Stimulated activated CD4-positive, alpha-beta T cell treated with anti-CD3 and anti-CD28 coated beads, Interleukin-12 subunit alpha, Interleukin-12 subunit beta, amount 100 ng/mL, for 4 hours (primary cell): ENCODE data around the gene HARBI1.

Source experiments
- DNase-seq: peaks from one replicate; pipeline ENCODE4 v3.0.0-alpha.2; 2020

HARBI1 gene

DNA sequence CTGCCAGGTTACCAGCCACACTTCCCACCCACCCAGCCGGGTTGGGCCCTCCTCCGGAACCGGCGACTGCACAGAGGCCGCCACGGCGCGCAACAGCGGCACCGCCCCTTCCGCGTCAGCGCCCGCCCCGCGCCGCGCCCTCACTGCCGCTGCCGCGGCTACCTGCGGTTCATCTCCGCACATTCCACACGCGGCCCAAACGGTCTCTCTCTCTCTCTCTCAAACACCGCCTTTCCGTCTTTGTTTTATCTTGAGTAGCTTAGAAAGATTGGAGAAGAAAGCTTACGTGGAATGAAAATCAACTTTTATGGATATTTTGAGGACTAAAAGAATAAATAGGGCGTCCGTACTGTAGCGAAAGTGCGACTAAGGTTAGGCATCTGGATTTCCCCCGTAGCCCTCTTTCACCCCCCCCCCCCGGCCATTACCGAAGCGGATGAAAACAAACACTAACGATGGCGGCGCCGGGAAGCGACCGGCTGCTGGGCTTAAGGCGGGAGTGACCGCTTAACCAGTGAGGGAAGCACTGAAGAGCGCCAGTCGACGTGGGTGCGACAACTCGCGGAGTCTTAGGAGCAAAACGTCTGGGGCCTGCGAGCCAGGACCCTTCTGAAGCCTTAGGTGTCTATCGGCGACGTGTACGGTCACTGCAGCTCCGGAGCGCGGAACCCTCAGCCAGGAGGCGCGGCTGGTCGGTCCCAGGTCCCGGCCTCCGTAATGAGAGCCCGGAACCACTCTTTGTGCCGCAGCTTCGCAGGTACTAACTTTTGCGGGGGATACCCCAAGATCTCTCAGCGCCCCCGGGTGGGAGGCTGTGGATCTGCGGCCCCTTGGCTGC, at the start of gene HARBI1, which contains the start of gene ATG13:
HARBI1 (minus strand) TSS at position 94 of the 838 bp plus-strand sequence. CDS start 990 bp downstream, outside the sequence.
ATG13 (plus strand) TSS at position 420 of the 838 bp plus-strand sequence. CDS start 26,739 bp downstream, outside the sequence.
- DNase-seq, result peak; percentile 92

DNA sequence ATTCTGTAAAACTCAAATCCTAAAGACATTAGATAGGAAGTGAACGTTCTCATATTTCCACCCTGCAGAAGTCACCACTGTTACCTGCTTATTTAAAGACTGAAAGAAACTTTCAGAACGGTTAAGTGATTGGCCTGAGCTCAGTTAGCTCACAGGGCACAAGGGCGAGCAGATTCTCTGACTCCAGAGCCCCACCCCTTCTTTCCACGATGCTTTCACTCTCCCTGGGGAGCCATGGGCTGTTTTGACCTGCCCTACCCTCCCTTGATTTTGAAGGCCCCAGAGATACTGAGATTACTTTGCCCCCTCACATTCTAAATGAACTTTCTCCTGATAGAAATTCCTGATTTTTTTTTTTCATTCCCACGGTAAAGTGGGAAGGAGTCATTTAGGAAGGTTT, 49.5 kb upstream of the HARBI1 start:
- DNase-seq, result no peak

- DNase-seq, result no peak
Observed at GRCh38 chr11:46665356-46665755, 48.3 kb upstream of the HARBI1 start.

- no peak for DNase-seq
Observed at GRCh38 chr11:46664612-46665011, 47.6 kb upstream of the HARBI1 start.

GRCh38 chr11:46663277-46663940, 46.4 kb upstream of the HARBI1 start:
- no peak for DNase-seq

DNA sequence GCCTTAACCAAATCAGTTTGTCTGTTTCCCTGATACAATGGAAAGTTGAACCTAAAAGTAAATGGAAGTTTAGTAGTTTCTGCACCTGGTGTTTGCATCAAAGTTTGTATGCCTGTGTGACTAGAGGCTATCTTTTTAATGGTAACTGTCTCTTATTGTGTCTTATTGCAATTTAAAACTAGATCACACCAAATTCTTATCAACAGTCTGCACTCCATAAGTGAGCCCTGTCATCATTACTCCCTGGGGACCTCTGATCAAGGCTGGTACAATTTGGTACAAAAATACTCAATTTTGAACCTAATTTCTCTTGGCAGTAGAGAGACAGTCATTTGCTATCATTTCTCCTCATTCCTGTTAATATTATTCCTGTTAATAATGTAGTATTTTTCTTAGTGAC, 45.3 kb upstream of the HARBI1 start:
- no peak for DNase-seq

- DNase-seq, result no peak
Observed at GRCh38 chr11:46661836-46662235, 44.8 kb upstream of the HARBI1 start.

DNA sequence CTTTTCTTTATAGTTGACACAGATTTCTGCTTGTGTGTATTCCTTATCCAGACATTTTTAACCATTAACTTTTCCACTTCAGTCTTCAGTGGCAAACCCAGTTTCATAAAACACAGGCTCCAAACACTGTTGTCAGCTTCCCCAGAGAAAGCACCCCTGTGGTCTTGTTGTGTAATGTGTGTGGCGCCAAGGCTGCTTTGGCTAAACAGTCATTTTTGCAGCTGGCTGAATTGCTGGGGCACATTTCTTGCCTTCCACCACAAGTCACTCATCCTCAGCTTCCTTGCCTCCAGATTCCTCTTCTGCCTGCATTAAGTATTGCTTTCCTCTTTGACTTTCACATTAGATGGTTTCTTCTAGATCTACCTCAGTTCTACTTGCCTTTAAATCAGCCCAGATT, 42.9 kb upstream of the HARBI1 start:
- no peak for DNase-seq

DNA sequence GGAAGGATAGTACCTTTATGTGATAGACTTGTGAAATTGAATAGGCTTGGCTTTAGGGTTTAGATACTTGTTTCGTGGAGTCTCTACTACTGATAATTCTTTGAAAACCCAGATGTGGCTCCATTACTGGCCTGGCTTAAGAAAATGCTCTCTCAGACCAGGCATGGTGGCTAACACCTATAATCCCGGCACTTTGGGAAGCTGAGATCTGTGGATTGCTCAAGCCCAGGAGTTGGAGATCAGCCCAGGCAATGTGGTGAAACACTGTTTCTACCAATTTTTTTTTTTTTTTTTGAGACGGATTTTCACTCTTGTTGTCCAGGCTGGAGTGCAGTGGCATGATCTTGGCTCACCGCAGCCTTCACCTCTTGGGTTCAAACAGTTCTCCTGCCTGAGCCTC, 41.2 kb upstream of the HARBI1 start:
- DNase-seq, result no peak

DNA sequence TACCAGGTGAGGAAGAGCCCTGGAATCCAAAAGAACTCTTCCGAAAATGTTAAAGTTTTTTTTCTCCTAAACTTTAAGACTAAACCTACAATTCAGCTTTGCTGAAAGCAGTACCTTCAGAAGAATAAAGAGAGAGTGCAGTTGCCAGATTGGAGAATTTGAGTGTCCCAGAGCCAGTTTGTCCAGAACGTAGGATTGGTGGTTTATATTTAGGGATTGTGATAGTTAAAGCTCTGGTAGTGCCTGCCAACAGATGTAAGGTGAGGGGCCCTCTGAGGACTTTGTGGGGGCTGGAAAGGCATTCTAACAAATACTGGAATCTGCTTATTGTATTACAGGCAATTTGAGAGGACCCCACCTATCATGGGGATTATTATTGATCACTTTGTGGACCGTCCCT, 40.2 kb upstream of the HARBI1 start:
- no peak for DNase-seq

GRCh38 chr11:46655631-46656030, 38.6 kb upstream of the HARBI1 start:
- DNase-seq, result no peak

DNA sequence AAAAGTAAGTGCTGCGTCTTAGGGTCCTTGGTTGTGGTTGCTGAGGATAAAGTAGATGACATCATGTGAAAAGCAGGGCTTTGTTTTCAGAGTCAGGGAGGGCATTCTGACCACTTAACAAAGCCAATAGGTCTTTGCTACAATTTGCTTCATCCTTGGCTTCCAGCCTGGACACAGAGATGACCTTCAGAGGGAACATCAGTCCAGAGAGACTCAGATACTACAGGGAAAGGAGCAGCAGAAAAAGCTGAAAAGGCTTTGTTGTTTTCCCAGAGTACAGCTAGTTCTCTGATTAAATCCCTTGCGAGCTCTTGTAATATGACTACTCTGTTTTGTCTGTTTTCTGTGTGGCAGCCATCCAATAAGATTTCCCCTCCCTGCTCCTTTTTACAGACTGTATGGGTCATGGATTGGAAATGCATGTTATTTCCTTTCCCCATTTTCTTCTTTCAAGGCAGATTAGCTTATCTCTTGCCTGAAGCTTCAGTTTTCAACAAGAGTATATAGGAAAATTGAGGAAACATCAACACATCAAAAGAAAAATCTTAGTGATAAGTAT, 32.2 kb upstream of the HARBI1 start:
- no peak for DNase-seq

DNA sequence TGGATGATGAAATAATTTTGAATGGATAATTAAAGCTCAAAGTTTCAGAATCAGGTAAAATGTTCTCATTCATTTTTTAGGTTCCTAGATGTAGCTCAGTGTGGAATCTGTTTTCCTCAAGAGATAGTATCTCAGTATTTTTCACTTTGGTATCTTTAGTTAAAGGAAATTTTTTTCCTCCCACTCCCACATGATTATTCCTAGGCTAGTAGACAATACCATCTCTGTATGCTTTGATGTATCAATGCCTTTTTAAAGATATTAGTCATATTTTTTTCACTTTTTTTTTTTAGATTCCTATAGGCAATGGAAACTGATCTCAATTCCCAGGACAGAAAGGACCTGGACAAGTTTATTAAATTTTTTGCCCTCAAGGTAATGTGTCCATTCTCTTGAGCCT, 27.0 kb upstream of the HARBI1 start:
- no peak for DNase-seq

GRCh38 chr11:46643531-46643930, 26.5 kb upstream of the HARBI1 start:
- DNase-seq, result no peak

GRCh38 chr11:46642627-46643335, 25.8 kb upstream of the HARBI1 start:
- DNase-seq, result no peak

- no peak for DNase-seq
Observed at GRCh38 chr11:46641639-46642038, 24.6 kb upstream of the HARBI1 start.

DNA sequence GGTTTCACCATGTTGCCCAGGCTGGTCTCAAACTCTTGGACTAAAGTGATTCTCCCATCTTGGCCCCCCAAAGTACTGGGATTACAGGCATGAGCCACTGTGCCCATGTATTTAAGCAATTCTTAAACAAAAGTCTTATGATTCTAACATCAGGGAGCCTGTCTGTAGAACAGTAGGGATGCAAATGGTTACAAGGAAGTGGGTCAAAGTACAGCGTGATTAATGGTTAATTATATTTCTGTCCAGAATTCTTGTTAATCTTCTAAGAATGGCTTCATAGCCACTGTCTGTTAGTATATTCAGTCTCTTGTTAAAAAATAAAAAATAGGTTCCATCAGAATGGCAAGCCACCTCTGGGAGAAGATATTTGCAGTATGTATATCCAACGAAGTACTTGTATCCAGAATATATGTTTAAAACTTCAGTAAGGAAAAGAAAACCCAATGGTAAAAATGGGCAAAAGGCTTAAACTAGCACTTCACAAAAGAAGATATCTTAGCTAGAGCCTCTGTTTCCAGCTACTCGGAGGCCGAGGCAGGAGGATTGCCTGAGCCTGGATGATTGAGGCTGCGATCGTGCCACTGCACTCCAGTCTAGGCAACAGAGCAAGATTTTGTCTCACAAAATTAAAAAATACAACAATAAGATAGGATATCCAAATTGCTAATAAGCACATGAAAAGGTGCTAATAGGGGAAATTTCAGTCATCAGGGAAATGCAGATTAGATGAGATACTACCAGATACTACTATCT, 23.2 kb upstream of the HARBI1 start:
- DNase-seq, result no peak

DNA sequence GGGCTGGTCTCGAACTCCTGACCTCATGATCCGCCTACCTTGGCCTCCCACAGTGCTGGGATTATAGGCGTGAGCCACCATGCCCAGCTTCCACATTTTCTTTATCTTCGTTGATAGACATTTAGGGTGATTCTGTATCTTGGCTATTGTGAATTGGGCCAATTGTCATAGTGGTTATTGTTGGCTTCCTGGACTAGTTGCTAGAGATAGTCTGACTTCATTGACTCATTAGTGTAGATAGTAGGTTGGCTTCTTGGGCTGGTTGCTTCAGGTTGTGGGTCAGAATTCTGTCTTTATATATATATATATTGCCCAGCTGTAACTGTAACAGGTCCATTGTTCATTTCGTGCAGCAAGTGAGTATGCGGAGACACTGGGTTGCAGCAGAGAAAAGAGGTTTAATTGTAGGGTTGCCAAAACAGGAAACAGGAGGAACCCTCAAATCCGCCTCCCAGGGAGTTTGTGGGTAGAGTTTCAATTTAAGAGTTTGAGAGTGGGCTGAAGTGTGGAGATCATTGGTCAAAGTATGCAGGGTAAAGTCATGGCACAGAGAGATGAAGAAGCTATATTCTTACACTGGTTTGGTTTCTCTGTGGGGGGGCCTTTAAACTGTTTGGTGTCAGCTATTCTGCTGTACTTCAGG, 22.3 kb upstream of the HARBI1 start:
- no peak for DNase-seq

GRCh38 chr11:46637546-46637945, 20.5 kb upstream of the HARBI1 start:
- DNase-seq, result no peak

DNA sequence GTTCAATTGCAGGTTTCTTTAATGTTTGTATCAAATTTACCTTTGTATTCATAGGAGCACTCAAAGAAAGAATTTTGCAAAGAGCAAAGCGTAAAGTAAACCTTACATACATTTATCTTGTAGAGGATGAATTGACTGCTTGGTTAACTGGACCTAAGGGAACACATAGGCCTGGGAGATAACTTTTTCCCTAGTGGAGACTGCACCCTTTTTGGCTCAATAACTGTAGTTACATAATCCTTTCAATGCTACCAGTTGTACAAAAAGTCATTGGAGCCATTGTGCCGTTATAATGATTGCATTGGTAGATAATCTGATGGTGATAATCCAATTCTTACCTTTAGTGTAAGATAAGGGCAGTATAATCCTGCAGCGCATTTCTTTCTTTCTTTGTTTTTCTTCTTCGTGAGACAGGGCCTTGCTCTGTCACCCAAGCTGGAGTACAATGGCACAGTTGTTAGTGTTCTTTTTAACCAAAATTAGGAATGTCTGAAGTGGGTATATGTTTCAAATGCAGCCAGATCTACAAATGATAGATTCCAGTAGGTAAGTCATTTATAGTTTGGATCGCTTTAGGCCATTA, 18.6 kb upstream of the HARBI1 start:
- no peak for DNase-seq
